Cortex of kidney (tissue), 1 donor: Measurements from ENCODE around the gene ISYNA1.

ENCODE experiments used
- DNase-seq: peaks from one replicate; lab custom pipeline; 2025; lab: John Stamatoyannopoulos, UW

ISYNA1 gene

DNA sequence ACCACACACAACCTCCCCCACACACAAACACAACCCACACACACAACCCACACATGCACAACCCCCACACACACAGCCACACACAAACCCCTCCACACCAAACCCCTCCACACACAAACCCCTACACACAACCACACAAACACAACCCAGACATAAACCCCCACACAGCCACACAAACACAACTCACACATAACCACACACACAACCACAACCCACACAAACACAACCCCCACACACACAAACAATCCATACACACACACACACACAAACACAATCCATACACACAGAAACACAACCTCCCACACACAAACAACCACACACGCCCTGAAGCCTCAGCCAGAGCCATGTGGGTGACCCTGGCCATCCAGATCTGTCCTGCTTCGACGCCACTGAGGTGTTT, 30.0 kb upstream of the ISYNA1 start:
- DNase-seq, result no peak

DNA sequence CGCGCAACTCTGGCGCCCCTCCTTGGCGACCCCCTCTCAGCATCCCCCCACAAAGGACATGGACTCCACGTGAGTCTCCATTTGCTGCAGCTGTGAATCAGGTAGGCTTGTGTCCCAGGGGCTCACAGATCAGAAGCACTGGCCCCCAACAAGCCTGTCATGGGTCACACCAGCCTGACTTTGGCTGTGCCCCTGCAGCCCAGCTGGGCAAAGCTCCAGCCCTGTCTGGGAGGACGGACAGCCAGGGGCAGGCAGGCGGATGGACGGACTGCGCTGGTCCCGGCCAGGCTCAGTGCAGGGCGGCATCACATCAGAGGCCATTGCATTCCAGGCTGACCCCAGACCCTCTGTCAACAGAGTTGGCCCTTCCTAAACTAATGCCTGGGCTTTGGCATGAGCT, 28.4 kb upstream of the ISYNA1 start:
- DNase-seq, result no peak

DNA sequence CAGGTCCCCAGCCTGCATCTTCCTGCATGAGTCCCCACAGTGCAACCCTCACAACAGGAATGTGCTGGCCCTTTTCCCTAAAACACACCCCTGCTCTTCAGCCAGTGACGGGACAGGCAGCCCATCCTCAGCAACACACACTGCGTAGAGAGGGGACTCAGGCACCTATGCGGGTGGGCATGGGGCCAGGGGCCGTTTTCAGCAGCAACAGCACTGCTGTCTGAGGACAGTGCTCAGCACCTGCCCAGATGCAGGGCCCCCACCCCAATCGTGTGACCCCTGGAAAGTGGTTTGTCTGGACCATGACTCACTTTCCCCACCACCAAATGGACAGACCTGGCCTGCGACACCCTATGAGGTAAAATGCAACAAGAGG, 28.0 kb upstream of the ISYNA1 start:
- no peak for DNase-seq

DNA sequence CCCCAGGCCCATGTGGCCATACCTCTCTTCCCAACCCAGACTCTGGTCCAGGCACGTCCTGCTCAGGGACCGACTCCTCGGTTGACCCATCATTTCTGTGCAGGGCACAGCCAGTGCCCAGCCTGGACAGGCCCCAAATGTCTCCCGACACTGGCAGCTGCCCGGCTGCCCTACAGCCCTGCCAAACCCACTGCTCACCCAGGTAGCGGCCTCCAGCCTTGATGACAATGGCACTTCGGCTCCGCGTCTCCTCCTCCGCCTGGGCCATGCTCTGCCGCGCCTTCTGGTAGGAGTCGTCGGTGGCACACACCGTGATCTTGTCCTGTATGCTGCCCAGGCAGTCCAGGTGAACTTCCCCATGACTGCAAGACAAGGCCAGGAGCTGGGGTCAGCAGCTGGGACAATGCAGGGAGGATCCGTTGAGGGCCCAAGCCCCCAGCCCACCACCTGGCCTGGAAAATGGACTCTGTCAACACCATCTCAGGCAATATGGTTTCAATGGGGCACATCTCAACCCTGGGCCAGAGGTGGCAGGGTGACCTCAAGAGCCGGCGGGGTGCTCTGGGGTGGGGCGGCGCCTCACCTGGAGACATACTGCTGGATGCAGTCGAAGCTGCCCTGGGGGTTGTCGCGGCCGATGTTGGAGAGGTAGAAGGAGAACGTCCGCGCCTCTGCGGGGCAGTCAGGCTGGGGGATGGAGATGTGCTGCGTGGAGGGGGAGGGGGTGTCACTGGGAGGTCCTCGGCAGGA, 27.5 kb upstream of the ISYNA1 start:
- no peak for DNase-seq

DNA sequence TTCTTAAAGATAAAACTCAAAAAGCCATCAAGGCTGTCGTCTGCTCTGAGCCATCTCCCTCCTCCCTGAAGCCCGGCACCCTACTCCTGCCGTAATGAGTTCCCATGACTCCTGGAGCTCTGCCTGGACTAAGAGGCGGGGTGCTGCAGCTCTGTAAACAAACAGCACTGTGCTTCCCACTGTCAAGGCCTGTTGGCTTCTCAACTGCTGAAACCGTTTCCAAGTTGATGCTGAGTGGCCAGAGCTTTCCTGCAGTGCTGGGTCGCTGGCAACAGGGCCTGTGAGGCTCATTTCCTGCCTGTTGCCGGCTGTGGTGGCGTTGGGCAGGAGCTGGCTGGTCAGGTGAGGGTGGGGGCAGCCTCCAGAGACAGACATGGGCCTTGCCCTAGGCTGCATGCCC, 26.7 kb upstream of the ISYNA1 start:
- no peak for DNase-seq

DNA sequence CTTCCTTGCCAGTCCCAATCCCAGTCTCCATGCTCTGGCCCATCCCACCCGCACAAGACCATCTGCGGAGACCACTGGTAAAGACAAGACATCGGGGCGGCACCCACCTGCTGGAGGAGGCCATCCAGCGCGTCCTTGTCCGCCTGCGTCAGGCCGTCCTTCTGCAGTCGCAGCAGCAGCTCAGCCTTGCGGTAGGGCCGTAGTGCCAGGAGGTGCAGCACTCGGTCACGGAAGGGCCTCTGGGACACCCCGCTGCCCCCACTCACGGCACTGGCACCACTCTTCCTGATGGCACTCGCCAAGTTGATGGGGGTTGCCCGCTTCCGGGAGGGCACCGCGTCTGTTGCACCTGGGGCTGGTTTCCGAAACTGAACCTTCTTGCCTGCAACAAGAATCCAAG, 23.5 kb upstream of the ISYNA1 start:
- DNase-seq, result no peak

DNA sequence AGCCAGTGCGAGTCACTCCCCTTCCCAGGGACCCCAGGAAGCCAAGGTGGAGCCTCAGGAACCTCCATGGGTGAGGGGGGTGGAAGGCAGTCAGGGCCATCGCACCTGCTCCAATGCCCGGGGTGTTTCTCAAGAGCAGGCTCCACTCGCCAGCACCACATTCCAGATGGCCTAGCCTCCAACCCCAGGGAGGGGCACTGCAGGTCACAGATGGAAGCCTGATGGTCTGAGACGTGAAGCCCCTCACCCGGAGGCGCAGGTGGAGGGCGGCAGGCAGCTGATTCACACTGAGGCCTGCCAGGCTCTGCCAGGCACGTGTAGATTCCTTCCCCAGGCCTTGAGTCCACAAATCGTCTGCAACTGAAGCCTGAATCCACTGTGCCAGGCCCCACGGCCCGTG, 23.0 kb upstream of the ISYNA1 start:
- no peak for DNase-seq

DNA sequence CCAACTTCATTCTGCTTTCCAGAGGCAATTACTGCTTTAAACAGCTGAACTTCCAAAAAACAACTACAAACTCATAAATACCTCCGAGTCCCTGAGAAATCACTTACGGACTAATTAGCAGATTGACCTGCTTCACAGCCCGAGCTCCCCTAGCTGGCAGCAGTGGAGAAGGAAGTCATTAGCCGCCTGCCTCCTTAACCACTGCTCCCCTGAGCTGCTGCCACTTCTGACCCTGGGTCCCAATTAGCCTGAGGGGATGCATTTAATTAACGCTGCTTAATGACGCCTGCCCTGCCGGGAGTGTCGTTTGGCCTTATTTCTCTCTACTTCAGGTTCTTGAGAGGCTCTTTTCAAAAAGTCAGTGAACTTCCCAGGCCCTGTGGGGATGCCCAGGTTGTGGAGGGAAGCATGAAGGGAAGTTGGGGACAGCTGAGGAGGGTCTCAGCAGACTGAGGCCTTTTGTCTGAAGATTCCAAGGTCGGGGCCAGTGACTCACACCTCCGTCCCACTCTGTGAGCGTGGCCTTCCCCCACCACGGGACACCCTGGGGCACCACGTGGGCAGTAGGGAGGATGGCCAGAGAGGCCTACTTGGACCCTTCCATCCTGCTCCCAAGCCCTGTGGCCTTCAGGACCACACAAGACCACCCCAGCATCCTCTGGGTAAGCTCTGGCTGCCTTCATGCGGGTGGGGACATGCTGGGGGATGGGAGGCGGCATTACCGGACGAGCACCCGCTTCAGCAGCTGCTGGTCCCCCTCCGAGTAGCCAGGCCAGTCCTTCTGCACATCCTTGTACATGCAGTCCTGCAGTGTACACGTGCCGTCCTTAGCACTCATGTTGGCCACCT, 19.8 kb upstream of the ISYNA1 start:
- DNase-seq, result no peak

DNA sequence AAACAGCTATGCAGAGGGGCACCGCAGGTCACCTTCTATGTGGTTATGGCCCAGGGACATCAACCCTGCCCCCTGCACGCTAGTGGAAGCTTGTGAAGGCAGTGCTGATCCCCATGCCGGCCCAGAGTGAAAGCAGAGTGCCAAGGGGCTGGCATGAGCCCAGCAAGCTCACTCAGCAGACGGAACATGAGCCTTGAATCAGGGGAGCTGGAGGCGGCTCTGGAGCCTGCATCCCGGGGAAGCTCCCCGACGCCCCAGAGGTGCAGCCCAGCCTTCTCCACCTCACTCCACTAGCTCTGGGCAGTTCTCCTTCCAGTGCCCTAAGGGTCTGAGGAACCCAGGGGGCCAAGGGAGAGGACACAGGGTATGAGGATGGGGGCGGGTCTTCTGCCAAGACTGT, 19.0 kb upstream of the ISYNA1 start:
- no peak for DNase-seq

DNA sequence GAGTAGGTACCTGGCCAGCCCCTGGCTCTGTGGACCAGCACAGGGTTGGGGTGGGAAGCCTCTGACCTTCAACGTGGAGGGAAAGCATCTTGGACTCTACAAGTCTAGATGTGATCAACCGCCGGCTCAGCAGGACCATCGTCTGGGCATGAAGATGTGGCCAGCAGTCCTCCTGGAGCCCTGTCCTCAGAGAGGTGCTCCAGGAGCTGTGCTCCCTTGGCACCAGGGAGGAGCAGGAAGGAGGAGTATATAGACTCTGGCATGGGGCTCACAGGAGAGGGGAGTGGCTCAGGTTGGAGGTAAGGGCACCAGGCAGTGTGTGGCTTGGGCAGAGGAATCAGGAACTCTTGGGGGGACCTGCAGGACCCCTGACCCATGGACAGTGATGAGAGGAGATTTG, 18.3 kb upstream of the ISYNA1 start:
- DNase-seq, result no peak

DNA sequence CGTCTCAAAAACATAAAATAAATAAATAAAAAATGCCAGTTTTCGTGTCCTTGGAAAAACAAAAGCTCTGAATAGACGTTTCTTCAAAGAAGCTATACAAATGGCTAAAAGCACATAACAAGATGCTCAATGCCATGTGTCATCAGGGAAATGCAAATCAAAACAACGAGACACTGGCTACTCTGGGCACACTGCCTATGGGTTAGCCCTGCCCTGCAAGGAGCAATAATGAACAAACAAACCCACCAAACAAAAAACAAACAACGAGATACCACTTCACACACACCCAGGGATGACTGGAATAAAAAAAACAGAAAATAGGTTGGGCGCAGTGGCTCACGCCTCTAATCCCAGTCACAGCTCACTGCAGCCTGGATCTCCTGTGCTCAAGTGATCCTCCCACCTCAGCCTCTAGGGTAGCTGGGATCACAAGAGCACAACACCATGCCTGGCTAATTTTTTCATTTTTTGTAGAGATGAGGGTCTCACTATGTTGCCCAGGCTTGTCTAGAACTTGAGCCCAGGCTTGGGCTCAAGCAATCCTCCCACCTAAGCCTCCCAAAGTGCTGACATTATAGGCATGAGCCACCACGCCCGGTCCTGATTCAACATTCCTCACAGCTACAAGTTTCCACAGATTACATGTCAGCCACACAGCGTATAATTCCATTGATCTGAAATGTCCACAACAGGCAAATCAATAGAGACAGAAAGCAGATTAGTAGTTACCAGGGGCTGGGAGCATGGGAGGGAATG, 15.5 kb upstream of the ISYNA1 start:
- DNase-seq, result no peak

DNA sequence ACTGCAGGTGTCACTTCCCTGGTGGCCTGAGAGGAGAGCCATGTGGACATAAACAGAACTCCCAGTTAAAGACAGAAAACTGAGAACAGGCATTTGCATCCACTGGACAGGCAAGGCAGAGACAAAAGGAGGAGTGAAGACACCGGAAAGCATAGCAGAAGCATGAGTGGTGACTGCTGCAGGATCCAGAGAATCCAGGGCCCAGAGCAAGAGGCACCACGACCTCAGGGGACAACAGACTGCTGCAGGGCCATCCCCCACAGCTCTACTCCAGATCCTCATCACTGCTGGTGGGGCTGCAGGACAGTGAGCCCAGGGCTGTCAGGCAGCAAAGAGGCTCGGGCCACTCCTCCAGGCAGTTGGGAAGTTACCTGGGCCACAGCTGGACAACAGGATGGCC, 14.5 kb upstream of the ISYNA1 start:
- DNase-seq, result no peak

DNA sequence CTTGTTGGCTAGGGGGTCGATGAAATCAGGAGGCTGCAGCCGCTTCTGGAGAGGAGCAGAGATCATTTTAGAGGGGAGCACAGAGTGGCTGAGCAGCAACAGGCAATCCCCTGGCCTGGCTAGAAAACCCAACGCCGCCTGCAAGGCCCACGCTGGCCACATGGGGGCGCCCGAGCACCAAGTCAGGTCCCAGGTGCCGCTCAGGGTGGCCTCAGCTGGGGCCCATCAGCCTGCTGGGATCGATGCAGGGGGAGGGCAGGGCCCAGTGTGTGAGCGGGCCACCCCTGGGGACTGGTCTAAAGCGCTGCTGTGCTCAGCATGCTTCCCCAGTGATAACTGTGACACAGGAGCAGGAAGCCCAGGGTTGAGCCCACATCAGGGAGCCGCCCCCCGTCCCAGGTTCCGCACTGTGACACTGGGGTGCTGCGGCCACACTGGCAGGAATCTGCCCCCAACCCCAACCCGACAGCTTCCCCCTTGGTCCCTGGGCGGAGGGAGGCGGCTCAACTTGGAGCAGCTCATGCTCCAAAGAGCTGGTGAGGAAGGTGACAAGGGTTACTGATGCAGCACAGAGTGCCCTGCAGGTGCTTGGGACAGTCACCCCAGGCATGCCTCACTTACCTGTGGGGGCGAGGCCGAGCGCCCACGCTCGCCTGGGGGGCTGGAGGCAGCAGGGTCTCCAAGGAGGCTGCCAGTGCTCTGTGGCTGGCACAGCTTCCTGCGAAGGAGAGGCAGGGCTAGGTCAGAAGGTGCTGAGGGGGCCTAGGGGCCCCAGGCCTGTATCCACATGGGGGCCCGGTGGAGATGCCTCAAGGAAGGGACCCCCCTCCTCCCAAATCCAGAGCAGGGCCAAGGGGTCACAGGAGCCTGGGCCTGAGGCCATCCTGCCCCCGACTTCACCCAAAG, 13.3 kb upstream of the ISYNA1 start:
- no peak for DNase-seq

DNA sequence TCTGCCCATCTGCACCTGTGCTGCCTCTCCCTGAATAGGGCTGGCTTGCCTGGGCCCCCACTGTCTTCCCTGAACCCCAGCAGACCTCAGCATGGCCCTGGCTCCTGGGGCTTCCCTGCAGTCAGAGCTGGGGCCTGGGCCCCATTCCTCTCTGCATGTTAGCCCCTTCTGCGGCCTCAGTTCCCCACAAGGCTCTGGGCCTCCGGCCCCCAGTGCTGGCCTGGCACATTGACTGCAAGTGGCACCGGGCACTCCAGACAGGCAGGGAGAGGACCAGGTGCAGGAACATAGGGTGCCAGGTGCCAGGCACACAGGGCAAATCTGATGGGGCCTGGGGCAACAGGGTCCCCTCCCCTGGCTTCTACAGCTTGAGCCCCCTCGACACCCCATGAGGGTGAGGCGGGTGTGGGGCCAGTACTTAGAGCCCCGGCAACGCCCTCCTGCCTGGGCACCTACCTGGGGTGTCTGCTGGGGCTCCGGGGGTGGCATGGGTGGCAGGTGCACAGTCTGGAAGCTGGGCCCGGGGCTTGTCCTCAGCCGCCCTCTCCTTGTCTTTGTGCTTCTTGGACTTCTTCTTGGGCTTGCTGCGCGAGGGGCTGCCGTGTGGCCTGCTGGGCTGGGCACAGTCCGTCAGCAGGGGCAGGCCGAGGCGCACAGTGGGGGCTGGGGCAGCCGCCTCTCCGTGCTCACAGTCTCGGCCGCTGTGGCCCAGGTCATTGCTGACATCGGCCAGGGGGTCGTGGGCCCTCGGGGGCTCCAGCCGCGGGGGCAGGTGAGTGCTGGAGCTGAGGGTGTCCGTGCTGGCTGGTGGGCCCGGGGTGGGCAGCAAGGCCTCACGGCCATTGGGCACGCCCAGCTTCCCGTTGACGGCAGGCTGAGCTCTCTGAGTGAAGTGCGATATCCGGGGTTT, 12.3 kb upstream of the ISYNA1 start:
- no peak for DNase-seq

DNA sequence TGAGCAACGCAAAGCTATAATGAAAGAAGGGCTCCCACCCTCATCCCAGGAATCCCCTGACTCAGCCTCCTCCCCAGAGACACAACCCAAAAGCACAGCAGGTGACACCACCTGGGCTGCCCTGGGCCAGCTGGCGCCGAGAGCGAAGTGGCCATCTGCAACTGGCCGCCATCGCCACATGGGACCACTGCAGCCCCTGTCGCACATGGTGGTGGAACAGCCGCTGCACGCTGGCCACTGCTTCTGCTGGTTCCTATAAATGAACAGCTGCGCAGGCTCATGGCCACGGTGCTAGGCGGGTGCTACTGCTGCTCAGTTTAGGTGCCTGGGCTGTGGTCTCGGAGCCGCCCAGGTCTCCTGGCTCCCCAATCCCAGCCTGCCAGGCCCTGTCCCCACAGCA, 11.6 kb upstream of the ISYNA1 start:
- DNase-seq, result no peak

DNA sequence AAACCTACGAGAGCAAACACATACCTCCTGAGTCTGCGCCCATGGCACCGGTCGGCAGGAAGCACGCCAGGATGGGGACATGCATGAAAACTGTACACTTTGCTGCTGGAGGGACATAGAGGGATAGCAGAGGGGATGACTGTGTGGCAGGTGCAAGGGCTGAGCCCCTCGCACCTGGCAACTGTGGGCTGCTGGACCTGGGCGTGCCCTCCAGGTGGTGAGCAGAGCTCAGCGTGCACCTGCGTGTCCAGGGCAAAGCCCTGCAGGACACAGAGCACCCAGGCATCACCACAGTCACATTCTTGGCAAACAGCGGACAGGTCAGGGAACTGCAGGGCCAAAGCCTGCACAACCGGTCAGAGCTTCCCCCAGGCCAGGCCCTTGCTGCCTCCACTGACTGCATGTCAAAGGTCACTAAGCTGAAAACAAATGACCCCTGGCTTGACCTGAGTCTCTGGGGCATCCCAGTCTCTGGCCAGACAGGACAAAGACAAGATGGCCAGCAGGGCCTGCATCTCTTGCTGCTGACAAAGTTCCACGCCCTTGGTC, 9.0 kb upstream of the ISYNA1 start:
- no peak for DNase-seq

DNA sequence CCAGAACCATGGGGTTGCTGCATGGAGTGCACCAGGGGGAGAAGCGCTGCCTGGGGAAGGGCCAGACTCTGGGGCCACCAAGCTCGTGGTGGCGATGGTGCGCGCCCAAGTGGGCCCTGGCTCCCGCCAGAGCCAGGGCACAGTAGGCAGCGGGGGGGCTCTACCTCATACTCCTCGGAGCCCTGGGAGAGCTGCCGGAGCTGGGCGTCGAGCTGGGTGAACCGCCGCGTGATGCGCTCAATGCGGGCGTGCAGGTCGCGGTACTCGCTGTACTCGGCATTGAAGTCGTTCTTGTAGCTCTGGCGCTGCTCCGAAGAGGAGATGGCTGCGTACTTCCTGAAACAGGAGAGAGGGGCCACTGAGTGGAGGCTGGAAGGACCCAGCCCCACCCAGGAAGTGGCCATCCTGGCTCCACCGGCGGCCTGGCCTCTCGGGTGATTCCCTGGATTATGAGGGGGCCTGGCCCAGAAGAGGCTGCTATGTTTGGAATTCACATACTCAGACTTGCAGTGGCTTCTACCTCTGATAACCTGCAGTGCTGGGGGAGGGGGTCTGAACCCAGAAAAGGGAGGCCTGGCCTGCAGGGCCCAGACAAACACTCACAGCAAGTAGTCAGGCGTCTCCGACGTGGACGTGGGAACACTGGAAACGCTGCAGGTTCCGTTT, 8.3 kb upstream of the ISYNA1 start:
- DNase-seq, result no peak

DNA sequence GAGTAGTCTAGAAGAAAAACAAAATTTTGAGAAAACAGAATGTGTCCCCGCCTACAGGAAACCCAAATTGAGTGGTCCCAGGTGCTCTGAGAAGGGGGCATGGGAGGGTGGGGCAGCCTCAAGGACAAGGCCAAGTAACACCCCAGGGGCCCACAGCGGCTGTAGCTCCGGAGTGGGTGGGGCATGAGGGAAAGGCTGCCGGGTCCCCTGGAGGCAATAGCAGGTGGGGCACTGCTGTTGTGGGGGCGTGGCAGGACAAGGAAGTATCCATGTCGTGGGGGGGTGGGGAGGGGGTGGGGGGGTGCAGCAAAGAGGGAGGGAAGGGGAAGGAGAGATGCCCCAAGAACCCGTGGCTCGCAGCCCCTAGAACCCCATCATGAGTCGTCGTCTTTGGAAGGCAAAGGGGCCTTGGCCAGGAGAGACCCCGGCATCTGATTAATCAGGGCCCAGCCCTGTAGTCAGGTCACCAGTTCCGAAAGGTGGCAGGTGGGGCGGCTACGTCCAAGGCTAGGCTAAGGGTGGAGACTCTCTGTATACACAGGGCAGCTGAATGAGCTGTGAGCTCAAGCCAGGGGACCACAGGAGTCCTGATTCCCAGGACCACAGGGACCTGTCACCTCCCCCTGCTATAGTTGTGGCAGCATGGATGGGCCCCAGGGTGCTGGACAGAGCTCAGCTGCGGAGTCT, 7.5 kb upstream of the ISYNA1 start:
- DNase-seq, result no peak

DNA sequence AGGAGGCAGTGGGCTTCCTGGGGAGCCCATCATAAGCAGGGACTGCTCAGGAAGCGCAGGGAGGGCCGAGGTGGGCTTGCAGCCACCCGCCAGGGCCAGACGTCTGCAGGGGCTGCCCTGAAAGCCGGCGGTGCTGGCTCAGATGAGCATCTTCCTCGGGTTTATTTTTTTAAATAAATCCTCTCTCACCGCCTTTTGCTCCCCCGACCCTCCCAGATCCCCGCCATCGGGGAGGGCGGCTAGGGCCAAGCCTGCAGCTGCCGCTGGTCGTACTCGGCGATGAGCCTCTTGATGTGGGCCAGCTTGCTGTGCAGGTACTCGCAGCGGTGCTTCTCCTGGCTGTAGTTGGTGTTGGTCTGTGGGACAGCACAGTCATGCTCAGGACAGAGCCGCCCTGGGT, 6.6 kb upstream of the ISYNA1 start:
- DNase-seq, result no peak
